HepG2 (cell line): ENCODE data around the gene PYGB. TPM values are rescaled to one million over a fixed set of nuclear protein-coding genes. Genes with fewer than 3 reads are reported as not detected.

Source experiments
- CBFB ChIP-seq: sonication (generic); formaldehyde crosslinking; IDR thresholded peaks from 2 replicates; pipeline ENCODE4 v1.4.0; 2020; ENCODE audit warnings: missing genetic modification reagents
- EED ChIP-seq: sonication (generic); formaldehyde crosslinking; IDR thresholded peaks from 2 replicates; pipeline ENCODE4 v1.5.0; 2020; ENCODE audit warnings: mild to moderate bottlenecking, missing genetic modification reagents
- IKZF1 ChIP-seq: fragments of 450-650 bp; IDR thresholded peaks from 2 replicates; pipeline ENCODE4 v1.7.1; 2016
- KAT2B ChIP-seq: fragments of 150-350 bp; IDR thresholded peaks from 2 replicates; pipeline ENCODE4 v1.6.1; 2014; ENCODE audit warnings: low read depth, low read length, borderline replicate concordance
- KLF11 ChIP-seq: IDR thresholded peaks from 2 replicates; pipeline ENCODE4 v1.6.1; 2016; ENCODE audit warnings: missing compliant biosample characterization
- KMT2A ChIP-seq: sonication (generic); formaldehyde crosslinking; IDR thresholded peaks from 2 replicates; pipeline ENCODE4 v1.4.0; 2020; ENCODE audit warnings: missing genetic modification reagents
- NFKBIZ ChIP-seq: IDR thresholded peaks from 2 replicates; pipeline ENCODE4 v1.6.1; 2018; ENCODE audit warnings: missing genetic modification reagents, missing compliant biosample characterization
- PAWR ChIP-seq: sonication (generic); formaldehyde crosslinking; IDR thresholded peaks from 2 replicates; pipeline ENCODE4 v1.4.0; 2020; ENCODE audit warnings: missing genetic modification reagents, mild to moderate bottlenecking, borderline replicate concordance
- PITX1 ChIP-seq: sonication (generic); formaldehyde crosslinking; IDR thresholded peaks from 2 replicates; pipeline ENCODE4 v1.5.1; 2020; ENCODE audit warnings: mild to moderate bottlenecking, missing genetic modification reagents
- SP5 ChIP-seq: IDR thresholded peaks from 2 replicates; pipeline ENCODE4 v1.6.1; 2016; ENCODE audit warnings: low read depth, borderline replicate concordance
- XBP1 ChIP-seq: sonication (generic); formaldehyde crosslinking; IDR thresholded peaks from 2 replicates; pipeline ENCODE4 v1.5.0; 2020; ENCODE audit warnings: missing genetic modification reagents
- ZBTB42 ChIP-seq: sonication (generic); formaldehyde crosslinking; IDR thresholded peaks from 2 replicates; pipeline ENCODE4 v1.5.0; 2020; ENCODE audit warnings: mild to moderate bottlenecking, missing genetic modification reagents
- ZEB1 ChIP-seq: IDR thresholded peaks from 2 replicates; pipeline ENCODE4 v1.6.1; 2012; ENCODE audit warnings: mild to moderate bottlenecking, low read depth, inconsistent platforms; ENCODE audit not compliant: insufficient replicate concordance
- ZFP82 ChIP-seq: sonication (generic); formaldehyde crosslinking; IDR thresholded peaks from 2 replicates; pipeline ENCODE4 v1.5.1; 2020; ENCODE audit warnings: mild to moderate bottlenecking, missing genetic modification reagents, borderline replicate concordance
- ZKSCAN8 ChIP-seq: IDR thresholded peaks from 2 replicates; pipeline ENCODE4 v1.6.1; 2016; ENCODE audit warnings: borderline replicate concordance, missing genetic modification reagents, missing compliant biosample characterization
- ZNF331 ChIP-seq: sonication (generic); formaldehyde crosslinking; IDR thresholded peaks from 2 replicates; pipeline ENCODE4 v1.4.0; 2020; ENCODE audit warnings: missing genetic modification reagents
- ZNF605 ChIP-seq: sonication (generic); formaldehyde crosslinking; IDR thresholded peaks from 2 replicates; pipeline ENCODE4 v1.8.0; 2022; ENCODE audit warnings: mild to moderate bottlenecking, missing genetic modification reagents
- ZNF652 ChIP-seq: IDR thresholded peaks from 2 replicates; pipeline ENCODE4 v1.6.1; 2016; ENCODE audit warnings: low read depth, borderline replicate concordance
- polyA plus RNA-seq, 8 experiments: library from polyadenylated mRNA; depleted of rRNA in 3 of 8; stranded (reverse) in 7 of 8; unstranded in 1 of 8; fragments of >200 nt; fragmentation: Illumina TruSeq in 4 of 8; extraction: Trizol in 4 of 8; gene quantifications; 2 replicates each; pipeline versions ENCODE4 v1.2.1 to v1.2.3, GENCODE V29; 2011 to 2016; ENCODE audit warnings: low read depth in 4 of 8, missing spikeins in 1 of 8, mixed read lengths in 1 of 8; ENCODE audit not compliant: insufficient read depth in 1 of 8
- total RNA-seq, 5 experiments: library from RNA; depleted of rRNA; stranded (reverse); fragments of >200 nt; fragmentation: Illumina TruSeq; extraction: Trizol; gene quantifications; 2 replicates each; pipeline ENCODE4 v1.2.3, GENCODE V29; 2016; ENCODE audit warnings: low read depth in 1 of 5
- TF ChIP-seq, protein P1 (sequence below): sonication (generic); formaldehyde crosslinking; IDR thresholded peaks from 2 replicates; pipeline ENCODE4 v1.4.0; 2020; ENCODE audit warnings: missing genetic modification reagents, borderline replicate concordance
- TF ChIP-seq, protein P2 (sequence below): sonication (generic); formaldehyde crosslinking; IDR thresholded peaks from 2 replicates; pipeline ENCODE4 v1.5.0; 2020; ENCODE audit warnings: missing genetic modification reagents
- TF ChIP-seq, protein P3 (sequence below): IDR thresholded peaks from 2 replicates; pipeline ENCODE4 v1.6.1; 2016; ENCODE audit warnings: low read depth, borderline replicate concordance
- TF ChIP-seq, protein P4 (sequence below): IDR thresholded peaks from 2 replicates; pipeline ENCODE4 v1.6.1; 2016; ENCODE audit warnings: control low read depth
- TF ChIP-seq, protein P5 (sequence below), 2 experiments: sonication (generic) in 1 of 2; formaldehyde crosslinking in 1 of 2; IDR thresholded peaks; 2 replicates each; pipeline versions ENCODE4 v1.5.1 to v1.6.1; 2011 to 2020; ENCODE audit warnings: borderline replicate concordance in 1 of 2, low read depth in 1 of 2, low read length in 1 of 2, mild to moderate bottlenecking in 1 of 2, missing genetic modification reagents in 1 of 2, moderate library complexity in 1 of 2

Gene PYGB
- total and polyA plus RNA-seq, 2 of the 13 experiments (the other 11 are each of a cell fraction or from before 2014, with no cell fraction given), result 24.2 to 86.3 TPM

DNA sequence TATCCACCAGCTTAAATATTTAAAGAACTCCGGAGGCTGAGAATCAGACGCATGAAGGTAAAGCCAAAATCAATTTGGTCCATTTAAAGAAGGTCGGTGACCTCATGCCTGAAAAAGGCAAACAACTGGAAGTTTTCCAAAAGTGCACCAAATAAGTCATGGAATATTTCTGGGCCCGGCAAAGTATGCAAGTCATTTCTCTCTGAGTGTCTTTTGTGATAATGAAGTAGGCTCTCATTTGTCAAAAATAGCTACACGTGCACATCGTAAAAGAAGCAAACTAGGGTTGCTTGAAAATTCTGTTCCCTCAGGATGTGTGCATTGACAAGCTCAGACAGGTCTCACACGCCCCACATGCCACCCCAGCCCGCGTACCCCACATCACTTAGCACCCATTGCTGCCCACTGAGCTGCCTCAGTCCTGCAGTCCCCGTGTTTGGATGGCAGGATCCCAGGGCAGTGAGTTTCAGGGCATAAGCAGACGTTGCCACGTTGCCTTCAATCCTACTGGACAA lies 20.5 kb upstream of the PYGB start (continued):
- TF ChIP-seq CBFB (no peak), ZBTB42 (no peak), NFKBIZ (CRISPR knock-in tag) (no peak), EED (CRISPR knock-in tag) (no peak), IKZF1 (no peak), ZFP82 (CRISPR knock-in tag) (no peak; the same call in 1 of the 2 replicates), ZNF605 (CRISPR knock-in tag) (no peak; the same call in 1 of the 2 replicates), ZNF652 (no peak), SP5 (CRISPR knock-in tag) (no peak), XBP1 (CRISPR knock-in tag) (no peak), KLF11 (CRISPR knock-in tag) (no peak), ZNF331 (CRISPR knock-in tag) (no peak), KAT2B (no peak), PAWR (CRISPR knock-in tag) (no peak), KMT2A (no peak), ZKSCAN8 (CRISPR knock-in tag) (no peak), PITX1 (CRISPR knock-in tag) (peak; percentile 47; the same call in 1 of the 2 replicates), ZEB1 (peak; percentile 75)
- TF ChIP-seq, protein P1, sequence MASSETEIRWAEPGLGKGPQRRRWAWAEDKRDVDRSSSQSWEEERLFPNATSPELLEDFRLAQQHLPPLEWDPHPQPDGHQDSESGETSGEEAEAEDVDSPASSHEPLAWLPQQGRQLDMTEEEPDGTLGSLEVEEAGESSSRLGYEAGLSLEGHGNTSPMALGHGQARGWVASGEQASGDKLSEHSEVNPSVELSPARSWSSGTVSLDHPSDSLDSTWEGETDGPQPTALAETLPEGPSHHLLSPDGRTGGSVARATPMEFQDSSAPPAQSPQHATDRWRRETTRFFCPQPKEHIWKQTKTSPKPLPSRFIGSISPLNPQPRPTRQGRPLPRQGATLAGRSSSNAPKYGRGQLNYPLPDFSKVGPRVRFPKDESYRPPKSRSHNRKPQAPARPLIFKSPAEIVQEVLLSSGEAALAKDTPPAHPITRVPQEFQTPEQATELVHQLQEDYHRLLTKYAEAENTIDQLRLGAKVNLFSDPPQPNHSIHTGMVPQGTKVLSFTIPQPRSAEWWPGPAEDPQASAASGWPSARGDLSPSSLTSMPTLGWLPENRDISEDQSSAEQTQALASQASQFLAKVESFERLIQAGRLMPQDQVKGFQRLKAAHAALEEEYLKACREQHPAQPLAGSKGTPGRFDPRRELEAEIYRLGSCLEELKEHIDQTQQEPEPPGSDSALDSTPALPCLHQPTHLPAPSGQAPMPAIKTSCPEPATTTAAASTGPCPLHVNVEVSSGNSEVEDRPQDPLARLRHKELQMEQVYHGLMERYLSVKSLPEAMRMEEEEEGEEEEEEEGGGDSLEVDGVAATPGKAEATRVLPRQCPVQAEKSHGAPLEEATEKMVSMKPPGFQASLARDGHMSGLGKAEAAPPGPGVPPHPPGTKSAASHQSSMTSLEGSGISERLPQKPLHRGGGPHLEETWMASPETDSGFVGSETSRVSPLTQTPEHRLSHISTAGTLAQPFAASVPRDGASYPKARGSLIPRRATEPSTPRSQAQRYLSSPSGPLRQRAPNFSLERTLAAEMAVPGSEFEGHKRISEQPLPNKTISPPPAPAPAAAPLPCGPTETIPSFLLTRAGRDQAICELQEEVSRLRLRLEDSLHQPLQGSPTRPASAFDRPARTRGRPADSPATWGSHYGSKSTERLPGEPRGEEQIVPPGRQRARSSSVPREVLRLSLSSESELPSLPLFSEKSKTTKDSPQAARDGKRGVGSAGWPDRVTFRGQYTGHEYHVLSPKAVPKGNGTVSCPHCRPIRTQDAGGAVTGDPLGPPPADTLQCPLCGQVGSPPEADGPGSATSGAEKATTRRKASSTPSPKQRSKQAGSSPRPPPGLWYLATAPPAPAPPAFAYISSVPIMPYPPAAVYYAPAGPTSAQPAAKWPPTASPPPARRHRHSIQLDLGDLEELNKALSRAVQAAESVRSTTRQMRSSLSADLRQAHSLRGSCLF (CRISPR knock-in tag), result no peak
- TF ChIP-seq, protein P2, sequence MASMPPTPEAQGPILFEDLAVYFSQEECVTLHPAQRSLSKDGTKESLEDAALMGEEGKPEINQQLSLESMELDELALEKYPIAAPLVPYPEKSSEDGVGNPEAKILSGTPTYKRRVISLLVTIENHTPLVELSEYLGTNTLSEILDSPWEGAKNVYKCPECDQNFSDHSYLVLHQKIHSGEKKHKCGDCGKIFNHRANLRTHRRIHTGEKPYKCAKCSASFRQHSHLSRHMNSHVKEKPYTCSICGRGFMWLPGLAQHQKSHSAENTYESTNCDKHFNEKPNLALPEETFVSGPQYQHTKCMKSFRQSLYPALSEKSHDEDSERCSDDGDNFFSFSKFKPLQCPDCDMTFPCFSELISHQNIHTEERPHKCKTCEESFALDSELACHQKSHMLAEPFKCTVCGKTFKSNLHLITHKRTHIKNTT, result no peak
- TF ChIP-seq, protein P3, sequence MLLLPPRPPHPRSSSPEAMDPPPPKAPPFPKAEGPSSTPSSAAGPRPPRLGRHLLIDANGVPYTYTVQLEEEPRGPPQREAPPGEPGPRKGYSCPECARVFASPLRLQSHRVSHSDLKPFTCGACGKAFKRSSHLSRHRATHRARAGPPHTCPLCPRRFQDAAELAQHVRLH (CRISPR knock-in tag), result no peak
- TF ChIP-seq, protein P4, sequence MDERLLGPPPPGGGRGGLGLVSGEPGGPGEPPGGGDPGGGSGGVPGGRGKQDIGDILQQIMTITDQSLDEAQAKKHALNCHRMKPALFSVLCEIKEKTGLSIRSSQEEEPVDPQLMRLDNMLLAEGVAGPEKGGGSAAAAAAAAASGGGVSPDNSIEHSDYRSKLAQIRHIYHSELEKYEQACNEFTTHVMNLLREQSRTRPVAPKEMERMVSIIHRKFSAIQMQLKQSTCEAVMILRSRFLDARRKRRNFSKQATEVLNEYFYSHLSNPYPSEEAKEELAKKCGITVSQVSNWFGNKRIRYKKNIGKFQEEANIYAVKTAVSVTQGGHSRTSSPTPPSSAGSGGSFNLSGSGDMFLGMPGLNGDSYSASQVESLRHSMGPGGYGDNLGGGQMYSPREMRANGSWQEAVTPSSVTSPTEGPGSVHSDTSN, result no peak
- TF ChIP-seq, protein P5, sequence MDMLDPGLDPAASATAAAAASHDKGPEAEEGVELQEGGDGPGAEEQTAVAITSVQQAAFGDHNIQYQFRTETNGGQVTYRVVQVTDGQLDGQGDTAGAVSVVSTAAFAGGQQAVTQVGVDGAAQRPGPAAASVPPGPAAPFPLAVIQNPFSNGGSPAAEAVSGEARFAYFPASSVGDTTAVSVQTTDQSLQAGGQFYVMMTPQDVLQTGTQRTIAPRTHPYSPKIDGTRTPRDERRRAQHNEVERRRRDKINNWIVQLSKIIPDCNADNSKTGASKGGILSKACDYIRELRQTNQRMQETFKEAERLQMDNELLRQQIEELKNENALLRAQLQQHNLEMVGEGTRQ (IDR thresholded peaks at IDR 0.05; ENCODE audit: low read depth, low read length), result no peak
- TF ChIP-seq, protein P5 (CRISPR knock-in tag; IDR thresholded peaks at IDR 0.05; ENCODE audit: borderline replicate concordance), result peak; percentile 89
